GM12878 (cell line): Measurements from ENCODE around the gene AKT3. TPM values are rescaled to one million over a fixed set of nuclear protein-coding genes. Genes with fewer than 3 reads are reported as not detected.

ENCODE experiments used
- ATAC-seq: fragments of 200-7000 bp; cut with Tn5 transposase; 3 replicates; pipeline ENCODE4 v1.9.1; 2020; ENCODE audit warnings: mild to moderate bottlenecking, moderate library complexity
- BruUV-seq: library from RNA; stranded (reverse); fragments of 400-500 nt; replicated peaks from 2 replicates; lab custom pipeline; 2021; lab: Mats Ljungman, UMichigan
- CTCF ChIA-PET: fragments of 300-600 bp; sonication (Branson Sonifier 250); formaldehyde crosslinking; extraction: SDS; loops from one replicate; lab custom pipeline; 2021; ENCODE audit warnings: inconsistent platforms; lab: Yijun Ruan, JAX
- POLR2A ChIA-PET: fragments of 350-600 bp; formaldehyde crosslinking; extraction: SDS; loops from one replicate; lab custom pipeline; 2021; ENCODE audit warnings: inconsistent platforms; lab: Charles Lee
- RAD21 ChIA-PET: fragments of 300-600 bp; sonication (Branson Sonifier 250); formaldehyde crosslinking; loops from one replicate; lab custom pipeline; 2023; ENCODE audit warnings: antibody characterized with exemption; ENCODE audit not compliant: unreplicated experiment; lab: Charles Lee
- SMC1A ChIA-PET: fragments of 300-600 bp; sonication (Branson Sonifier 250); formaldehyde crosslinking; loops from one replicate; lab custom pipeline; 2023; ENCODE audit not compliant: unreplicated experiment, uncharacterized antibody; lab: Charles Lee
- DNase-seq: peaks from one replicate; pipeline ENCODE4 v3.0.0-alpha.2; 2011; ENCODE audit warnings: low read depth, low spot score
- FAIRE-seq: peaks from 3 replicates; lab custom pipeline; 2011; peaks lifted over from hg19 to GRCh38; lab: Jason Lieb, UNC
- H2AFZ ChIP-seq: 2 replicates; pipeline ENCODE4 v1.6.0; 2011; ENCODE audit warnings: low read depth, low read length, control low read depth; ENCODE audit not compliant: control insufficient read depth
- H3K27ac ChIP-seq: 2 replicates; pipeline ENCODE4 v1.5.1; 2011; ENCODE audit warnings: control low read depth; ENCODE audit not compliant: control insufficient read depth, insufficient read depth
- H3K27me3 ChIP-seq, 2 experiments: replicated peaks in 1 of 2; 2 replicates each; pipeline versions ENCODE4 v1.6.0 to v1.6.1; 2011; ENCODE audit warnings: low read length in 1 of 2; ENCODE audit not compliant: control insufficient read depth in 2 of 2, insufficient read depth in 2 of 2
- H3K36me3 ChIP-seq, 2 experiments: 2 replicates each; pipeline ENCODE4 v1.5.1; 2011; ENCODE audit warnings: low read length in 1 of 2; ENCODE audit not compliant: control insufficient read depth in 2 of 2, insufficient read depth in 2 of 2
- H3K4me1 ChIP-seq: 2 replicates; pipeline ENCODE4 v1.6.1; 2011; ENCODE audit warnings: mild to moderate bottlenecking, low read length, moderate library complexity, mixed read lengths; ENCODE audit not compliant: control insufficient read depth, insufficient read depth
- H3K4me2 ChIP-seq: 2 replicates; pipeline ENCODE4 v1.6.0; 2011; ENCODE audit warnings: control low read depth; ENCODE audit not compliant: control insufficient read depth, insufficient read depth
- H3K4me3 ChIP-seq: fragments of 200-600 bp; sonication (generic); 2 replicates; pipeline ENCODE4 v1.5.1; 2016
- H3K79me2 ChIP-seq: 2 replicates; pipeline ENCODE4 v1.6.0; 2011; ENCODE audit warnings: low read length; ENCODE audit not compliant: control insufficient read depth, insufficient read depth
- H3K9ac ChIP-seq: 2 replicates; pipeline ENCODE4 v1.8.0; 2011; ENCODE audit warnings: low read length, control low read depth, mixed read lengths; ENCODE audit not compliant: control insufficient read depth, insufficient read depth
- H3K9me3 ChIP-seq: replicated peaks from 3 replicates; pipeline ENCODE4 v1.5.1; 2011; ENCODE audit warnings: mild to moderate bottlenecking, low read length; ENCODE audit not compliant: control insufficient read depth, insufficient read depth
- H4K20me1 ChIP-seq: 2 replicates; pipeline ENCODE4 v1.6.0; 2011; ENCODE audit not compliant: control insufficient read depth, insufficient read depth
- CBFB ChIP-seq: IDR thresholded peaks from 2 replicates; pipeline ENCODE4 v1.6.1; 2016; ENCODE audit warnings: antibody characterized with exemption, low read depth
- CEBPB ChIP-seq, 2 experiments: fragments of 150-350 bp in 1 of 2; IDR thresholded peaks; 2 replicates each; pipeline ENCODE4 v1.6.1; 2012 to 2014; ENCODE audit warnings: low read depth in 2 of 2, low read length in 2 of 2, borderline replicate concordance in 1 of 2, inconsistent platforms in 1 of 2
- CHD2 ChIP-seq: IDR thresholded peaks from 2 replicates; pipeline ENCODE4 v1.6.1; 2011; ENCODE audit warnings: low read depth, low read length, improper control_type of control experiment, borderline replicate concordance
- ELK1 ChIP-seq: IDR thresholded peaks from 2 replicates; pipeline ENCODE4 v1.6.1; 2012; ENCODE audit warnings: low read depth, low read length, improper control_type of control experiment
- PAX8 ChIP-seq: fragments of 450-650 bp; IDR thresholded peaks from 2 replicates; pipeline ENCODE4 v1.6.1; 2017; ENCODE audit warnings: mild to moderate bottlenecking, moderate library complexity
- POLR2AphosphoS5 ChIP-seq: IDR thresholded peaks from 2 replicates; pipeline ENCODE4 v1.6.1; 2011; ENCODE audit warnings: mild to moderate bottlenecking, low read length, inconsistent platforms
- RBBP5 ChIP-seq: fragments of 200-600 bp; sonication (generic); conservative IDR thresholded peaks from 2 replicates; pipeline ENCODE4 v1.6.1; 2016
- RFX5 ChIP-seq: IDR thresholded peaks from 2 replicates; pipeline ENCODE4 v1.6.1; 2011; ENCODE audit warnings: low read depth, low read length, improper control_type of control experiment
- SIN3A ChIP-seq: IDR thresholded peaks from 2 replicates; pipeline ENCODE4 v1.6.1; 2012; ENCODE audit warnings: low read depth, low read length, improper control_type of control experiment
- SPI1 ChIP-seq: IDR thresholded peaks from 2 replicates; pipeline ENCODE4 v1.6.1; 2011; ENCODE audit warnings: low read depth, mild to moderate bottlenecking, low read length, moderate library complexity, borderline replicate concordance; ENCODE audit not compliant: insufficient read depth
- ZBTB11 ChIP-seq: fragments of 450-650 bp; formaldehyde crosslinking; IDR thresholded peaks from 2 replicates; pipeline ENCODE4 v1.5.0; 2022; ENCODE audit warnings: mild to moderate bottlenecking, missing genetic modification characterization
- in situ Hi-C: fragments of 300-500 bp; cut with MboI; formaldehyde crosslinking; loops from 9 replicates; pipeline ENCODE4 v1.14.3; 2018; ENCODE audit warnings: mixed read lengths
- intact Hi-C: fragments of 100-400 bp; cut with micrococcal nuclease; formaldehyde crosslinking; loops from one replicate; pipeline ENCODE4 v1.14.2; 2022; ENCODE audit not compliant: unreplicated experiment
- polyA plus RNA-seq, 11 experiments: library from polyadenylated mRNA; depleted of rRNA in 4 of 11; unstranded in 6 of 11; stranded (reverse) in 5 of 11; fragments of >200 nt; fragmentation: Nextera tagmentation in 4 of 11; fragmentation: Illumina TruSeq in 1 of 11; extraction: Ambion mirVana in 4 of 11; extraction: Trizol in 1 of 11; gene quantifications; 1 replicate in 1 of 11; 2 replicates in 10 of 11; pipeline versions ENCODE4 v1.2.1 to v1.2.3, GENCODE V29; 2011 to 2016; ENCODE audit warnings: inconsistent platforms in 2 of 11, missing spikeins in 2 of 11, low read depth in 1 of 11
- total RNA-seq, 4 experiments: library from RNA; depleted of rRNA in 3 of 4; stranded (reverse); fragments of >200 nt in 3 of 4; fragmentation: Illumina TruSeq in 1 of 4; extraction: Trizol in 1 of 4; gene quantifications; 2 replicates each; pipeline versions ENCODE4 v1.2.1 to v1.2.3, GENCODE V29; 2013 to 2021

The AKT3 gene
- total and polyA plus RNA-seq, 10 of the 15 experiments (the other 5 are each of a cell fraction or from before 2014, with no cell fraction given): 0.03 to 0.56 (median 0.19) TPM

- no peak for TF ChIP-seq ZBTB11
- TF ChIP-seq RBBP5: no peak
- TF ChIP-seq CBFB: no peak
- no peak for TF ChIP-seq SIN3A
- no peak for TF ChIP-seq CHD2
- TF ChIP-seq PAX8: no peak
- TF ChIP-seq CEBPB (IDR thresholded peaks at IDR 0.05; ENCODE audit: borderline replicate concordance in 1 of 2, low read depth in 2 of 2, low read length in 2 of 2): no peak
- no peak for TF ChIP-seq ELK1
- no peak for TF ChIP-seq POLR2AphosphoS5
- no peak for TF ChIP-seq SPI1
Measured at GRCh38 chr1:243568793-243569192, 281.2 kb downstream of the AKT3 start (continued).

GRCh38 chr1:243564814-243565213 is 285.2 kb downstream of the AKT3 start:
- no peak for ATAC-seq
- CTCF ChIA-PET: no interaction called here
- Histone ChIP-seq H3K4me2 (no peak overlapping the region), H3K9ac (no peak overlapping the region), H3K79me2 (no peaks in the 10 kb centered on the region), H4K20me1 (no peaks in the 10 kb centered on the region), H3K36me3 (peaks cover 0 to 2% of the 10 kb centered on the region in 2 experiments; a peak in 1 of 4 replicates), H2AFZ (no peak overlapping the region), H3K4me1 (no peaks in the 10 kb centered on the region), H3K27ac (no peak overlapping the region), H3K4me3 (no peak overlapping the region), H3K9me3 (no peaks in the 10 kb centered on the region; the same call in none of the 3 replicates), H3K27me3 (no peaks in the 10 kb centered on the region)
- RAD21 ChIA-PET: no interaction called here
- SMC1A ChIA-PET: no interaction called here
- TF ChIP-seq RFX5: no peak
- no peak for DNase-seq
- FAIRE-seq: no peak
- intact Hi-C loops: no loop called here
- no TSS peak for BruUV-seq
- POLR2A ChIA-PET: no interaction called here
- in situ Hi-C loops: no loop called here
